ENCODE measurements around the gene MRPL52. TPM values are rescaled to one million over a fixed set of nuclear protein-coding genes. Genes with fewer than 3 reads are reported as not detected.

Gene MRPL52
- total RNA-seq, 1 experiment from 2014 or later, result 77.9 TPM

GRCh38 chr14:22872833-22873520 is 43.3 kb downstream of the MRPL52 start:
- DNase-seq (ENCODE audit: low spot score), result no peak
- in situ Hi-C loops (cut with HindIII; ENCODE audit: low sequenced_read_pairs), result no loop called here

GRCh38 chr14:22875003-22875747 is 45.5 kb downstream of the MRPL52 start:
- in situ Hi-C loops (cut with HindIII; ENCODE audit: low sequenced_read_pairs), result no loop called here
- no peak for DNase-seq (ENCODE audit: low spot score)

- DNase-seq (ENCODE audit: low spot score), result no peak
- in situ Hi-C loops (cut with HindIII; ENCODE audit: low sequenced_read_pairs), result no loop called here
Observed at GRCh38 chr14:22875748-22876319, 46.1 kb downstream of the MRPL52 start.

GRCh38 chr14:22877000-22877501 is 47.4 kb downstream of the MRPL52 start:
- no peak for DNase-seq (ENCODE audit: low spot score)
- in situ Hi-C loops (cut with HindIII; ENCODE audit: low sequenced_read_pairs), result no loop called here

- in situ Hi-C loops (cut with HindIII; ENCODE audit: low sequenced_read_pairs), result no loop called here
- no peak for DNase-seq (ENCODE audit: low spot score)
Observed at GRCh38 chr14:22878271-22879246, 48.9 kb downstream of the MRPL52 start.

- DNase-seq (ENCODE audit: low spot score), result no peak
- in situ Hi-C loops (cut with HindIII; ENCODE audit: low sequenced_read_pairs), result no loop called here
Observed at GRCh38 chr14:22882064-22882463, 52.4 kb downstream of the MRPL52 start.

GRCh38 chr14:22882529-22883172 is 53.0 kb downstream of the MRPL52 start:
- in situ Hi-C loops (cut with HindIII; ENCODE audit: low sequenced_read_pairs), result no loop called here
- peak; percentile 88 for DNase-seq (ENCODE audit: low spot score)

- in situ Hi-C loops (cut with HindIII; ENCODE audit: low sequenced_read_pairs), result no loop called here
- DNase-seq (ENCODE audit: low spot score), result peak; percentile 36
Observed at GRCh38 chr14:22883173-22883976, 53.7 kb downstream of the MRPL52 start, which contains the start of gene REM2. TSS of gene REM2 (plus strand) at chr14:22883222. CDS start at chr14:22883288, 66 bp downstream.

- no peak for DNase-seq (ENCODE audit: low spot score)
- in situ Hi-C loops (cut with HindIII; ENCODE audit: low sequenced_read_pairs), result no loop called here
Observed at GRCh38 chr14:22884076-22884737, 54.5 kb downstream of the MRPL52 start.

Other genes starting within 250 kb of the MRPL52 start
- 381 and 389 TPM in 2 replicates for gene DAD1, start 240.7 kb upstream of the MRPL52 start, total RNA-seq (2014; rRNA removed; shearing (Covaris generic))
- 8.1 and 8.9 TPM in 2 replicates for gene ABHD4, start 231.6 kb upstream of the MRPL52 start, total RNA-seq (2014; rRNA removed; shearing (Covaris generic))
- gene OR6J1, start 185.5 kb upstream of the MRPL52 start, total RNA-seq (2014; rRNA removed; shearing (Covaris generic)), result not detected in 2 replicates
- 187 and 240 TPM in 2 replicates for gene OXA1L, start 63.2 kb upstream of the MRPL52 start, total RNA-seq (2014; rRNA removed; shearing (Covaris generic))
- gene SLC7A7, start 14.5 kb upstream of the MRPL52 start, total RNA-seq (2014; rRNA removed; shearing (Covaris generic)), result 27.3 and 28.1 TPM in 2 replicates
- gene MMP14, start 6.7 kb downstream of the MRPL52 start, total RNA-seq (2014; rRNA removed; shearing (Covaris generic)), result 294 and 298 TPM in 2 replicates
- gene LRP10, start 41.9 kb downstream of the MRPL52 start, total RNA-seq (2014; rRNA removed; shearing (Covaris generic)), result 37.1 and 41.5 TPM in 2 replicates
- not detected in 2 replicates for gene REM2, start 53.3 kb downstream of the MRPL52 start, total RNA-seq (2014; rRNA removed; shearing (Covaris generic))
- 62.2 and 78.0 TPM in 2 replicates for gene RBM23, start 89.3 kb downstream of the MRPL52 start, total RNA-seq (2014; rRNA removed; shearing (Covaris generic))
- gene PRMT5, start 99.5 kb downstream of the MRPL52 start, total RNA-seq (2014; rRNA removed; shearing (Covaris generic)), result 206 and 257 TPM in 2 replicates
- gene HAUS4, start 127.2 kb downstream of the MRPL52 start, total RNA-seq (2014; rRNA removed; shearing (Covaris generic)), result 102 and 131 TPM in 2 replicates
- 16.4 and 17.0 TPM in 2 replicates for gene AJUBA, start 152.7 kb downstream of the MRPL52 start, total RNA-seq (2014; rRNA removed; shearing (Covaris generic))
- gene C14orf93, start 180.3 kb downstream of the MRPL52 start, total RNA-seq (2014; rRNA removed; shearing (Covaris generic)), result 8.7 and 15.1 TPM in 2 replicates
- gene PSMB5, start 205.0 kb downstream of the MRPL52 start, total RNA-seq (2014; rRNA removed; shearing (Covaris generic)), result 447 and 480 TPM in 2 replicates
- not detected in 2 replicates for gene PSMB11, start 212.3 kb downstream of the MRPL52 start, total RNA-seq (2014; rRNA removed; shearing (Covaris generic))
- gene CDH24, start 227.6 kb downstream of the MRPL52 start, total RNA-seq (2014; rRNA removed; shearing (Covaris generic)), result 8.7 and 10.9 TPM in 2 replicates